HG02852 (cell line): ENCODE results near the gene WFDC1.

Experiments
- ATAC-seq: cut with Tn5 transposase; IDR thresholded peaks from one replicate; pipeline ENCODE4 v1.9.1; 2021; ENCODE audit warnings: mild to moderate bottlenecking, moderate library complexity; ENCODE audit not compliant: unreplicated experiment

Gene WFDC1

GRCh38 chr16:84349862-84350684 is 55.4 kb downstream of the WFDC1 start:
- no peak for ATAC-seq

DNA sequence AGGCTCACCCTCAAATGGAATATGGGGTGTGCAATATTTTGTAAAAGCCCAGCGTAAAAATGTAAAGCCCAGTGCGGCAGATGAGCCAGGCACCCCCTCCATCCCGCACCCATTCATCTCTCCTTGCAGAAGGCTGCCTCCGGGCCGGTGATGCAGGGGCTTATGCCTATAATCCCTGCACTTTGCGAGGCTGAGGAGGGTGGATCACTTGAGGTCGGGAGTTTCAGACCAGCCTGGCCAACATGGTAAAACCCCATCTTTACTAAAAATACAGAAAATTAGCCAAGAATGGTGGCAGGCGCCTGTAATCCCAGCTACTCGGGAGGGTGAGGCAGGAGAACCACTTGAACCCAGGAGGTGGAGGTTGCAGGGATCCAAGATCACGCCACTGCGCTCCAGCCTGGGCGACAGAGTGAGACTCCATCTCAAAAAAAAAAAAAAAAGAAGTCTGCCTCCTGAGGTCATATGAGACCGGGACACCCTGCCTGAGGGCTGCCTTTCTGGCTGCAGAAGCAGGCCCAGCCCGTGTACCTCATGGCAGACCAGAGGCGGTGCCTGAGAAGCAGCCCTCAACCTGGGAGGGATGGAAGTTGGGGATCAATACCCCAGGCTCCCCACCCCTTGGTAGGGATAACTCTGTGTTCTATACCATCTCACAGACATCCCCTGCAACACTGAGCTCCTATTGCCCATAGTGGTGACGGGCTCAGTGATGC is 56.2 kb downstream of the WFDC1 start:
- ATAC-seq = no peak

DNA sequence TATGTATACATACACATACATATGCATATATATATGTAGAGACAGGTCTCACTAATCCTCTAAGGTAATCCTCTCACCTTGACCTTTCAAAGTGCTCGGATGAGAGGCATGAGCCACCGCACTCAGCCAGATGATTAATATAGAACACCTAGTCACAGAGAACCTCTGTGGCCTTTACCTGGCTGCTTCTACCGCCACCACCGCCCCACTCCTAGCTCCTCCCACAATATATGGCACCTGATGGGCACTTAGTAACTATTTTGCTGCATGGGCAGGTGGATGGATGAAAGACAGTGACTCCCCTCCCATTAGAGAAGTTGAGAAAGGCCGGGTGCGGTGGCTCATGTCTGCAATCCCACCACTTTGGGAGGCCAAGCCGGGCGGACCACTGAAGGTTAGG is 57.0 kb downstream of the WFDC1 start:
- no peak for ATAC-seq

- ATAC-seq = no peak
Measured at GRCh38 chr16:84354306-84354705, 59.6 kb downstream of the WFDC1 start.

GRCh38 chr16:84355149-84355548 is 60.5 kb downstream of the WFDC1 start:
- no peak for ATAC-seq

GRCh38 chr16:84356176-84356575 is 61.5 kb downstream of the WFDC1 start:
- ATAC-seq = no peak

DNA sequence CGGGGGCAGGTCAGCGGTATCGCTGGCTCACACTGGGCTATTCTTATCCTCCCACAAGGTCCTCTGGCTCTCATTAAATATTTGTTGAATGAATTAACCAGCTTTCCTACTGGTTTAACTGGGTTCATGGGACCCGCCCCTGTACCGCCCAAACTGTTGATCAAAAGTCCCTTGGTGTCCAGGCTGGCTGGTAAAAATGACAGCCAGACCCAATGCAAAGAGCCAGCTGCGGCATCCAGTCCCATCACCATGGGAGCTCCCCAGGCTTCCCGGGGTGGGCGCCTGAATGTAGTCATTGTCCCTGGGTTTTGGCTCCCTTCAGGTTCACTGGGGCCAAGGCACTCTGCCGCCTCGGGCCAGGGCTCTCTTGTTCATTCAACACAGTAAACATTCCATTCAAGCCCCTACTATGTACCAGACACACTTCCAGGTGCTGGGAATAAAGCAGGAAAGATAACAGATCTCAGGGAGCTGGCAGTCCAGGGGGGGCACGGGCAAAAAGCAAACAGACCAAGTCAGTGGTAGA is 62.0 kb downstream of the WFDC1 start:
- ATAC-seq = no peak

GRCh38 chr16:84357191-84357651 is 62.5 kb downstream of the WFDC1 start:
- ATAC-seq = no peak

DNA sequence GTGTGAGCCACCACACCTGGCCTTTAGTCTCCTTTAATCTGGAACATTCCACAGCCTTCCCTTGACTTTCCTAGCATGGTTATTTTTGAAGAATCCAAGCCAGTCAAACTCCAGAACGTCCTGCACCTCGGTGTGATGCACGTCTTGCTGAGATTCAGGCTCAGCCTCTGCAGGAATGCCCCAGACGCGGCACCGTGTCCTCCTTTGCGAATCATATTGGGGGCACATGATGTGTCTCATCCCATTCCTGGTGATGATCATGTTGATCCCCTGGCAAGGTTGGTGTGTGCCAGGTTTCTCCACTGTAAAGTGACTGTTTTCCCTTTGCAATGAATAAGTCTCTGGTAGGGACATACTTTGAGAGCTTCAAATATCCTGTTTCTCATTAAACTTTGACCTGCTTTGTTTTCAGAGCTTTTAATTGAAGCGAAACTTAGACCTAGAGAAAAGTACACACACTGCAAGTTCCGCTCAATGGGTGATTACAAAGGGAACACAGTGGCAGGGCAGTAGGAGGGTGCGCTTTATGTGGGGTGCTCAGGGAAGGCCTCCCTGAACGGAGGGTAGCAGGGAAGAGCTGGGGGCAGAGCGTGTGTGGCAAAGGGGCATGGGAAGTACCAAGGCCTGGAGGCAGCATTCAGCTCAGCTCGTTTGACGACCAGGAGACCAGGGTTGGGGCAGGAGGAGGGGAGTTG is 64.1 kb downstream of the WFDC1 start:
- ATAC-seq = no peak

GRCh38 chr16:84359326-84359725 is 64.6 kb downstream of the WFDC1 start:
- ATAC-seq = no peak

GRCh38 chr16:84360170-84360569 is 65.5 kb downstream of the WFDC1 start:
- ATAC-seq = no peak

- no peak for ATAC-seq
Measured at GRCh38 chr16:84360748-84361147, 66.1 kb downstream of the WFDC1 start.

- no peak for ATAC-seq
Measured at GRCh38 chr16:84361546-84361945, 66.9 kb downstream of the WFDC1 start.

- no peak for ATAC-seq
Measured at GRCh38 chr16:84362471-84362941, 67.8 kb downstream of the WFDC1 start.

DNA sequence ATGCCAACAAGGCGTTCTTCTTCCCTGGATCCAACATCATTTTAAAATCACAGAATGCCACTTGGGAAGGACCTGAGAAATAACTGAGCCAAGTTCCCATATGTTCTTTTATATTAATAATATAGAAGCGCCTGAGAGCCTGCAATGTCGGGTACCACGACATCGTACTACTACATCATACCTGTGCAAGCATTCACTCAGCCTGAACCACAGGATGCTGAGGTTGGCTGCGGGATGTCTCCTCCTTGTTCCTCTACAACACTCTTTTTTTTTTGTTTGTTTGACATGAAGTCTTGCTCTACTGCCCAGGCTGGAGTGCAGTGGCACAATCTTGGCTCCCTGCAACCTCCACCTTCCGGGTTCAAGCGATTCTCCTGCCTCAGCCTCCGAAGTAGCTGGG is 71.5 kb downstream of the WFDC1 start:
- ATAC-seq = no peak

DNA sequence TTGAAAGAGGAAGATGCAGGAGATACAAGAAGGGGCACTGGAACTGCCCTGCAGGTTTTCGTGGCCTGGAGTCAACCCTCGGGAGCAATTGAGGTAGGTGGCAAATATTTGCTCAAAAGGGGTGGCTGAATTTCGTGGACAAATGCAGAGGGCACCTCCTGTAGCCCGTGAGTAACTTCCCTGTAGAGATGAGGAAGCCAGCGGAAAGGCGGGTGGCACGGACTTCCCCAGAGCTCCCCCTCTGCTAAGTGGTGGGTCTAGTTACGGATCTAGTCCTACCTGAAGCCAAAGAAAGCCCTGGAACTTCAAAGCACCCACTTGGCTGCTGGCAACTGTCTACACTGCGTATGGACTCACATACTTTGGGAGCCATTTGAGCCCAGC is 72.6 kb downstream of the WFDC1 start:
- no peak for ATAC-seq

DNA sequence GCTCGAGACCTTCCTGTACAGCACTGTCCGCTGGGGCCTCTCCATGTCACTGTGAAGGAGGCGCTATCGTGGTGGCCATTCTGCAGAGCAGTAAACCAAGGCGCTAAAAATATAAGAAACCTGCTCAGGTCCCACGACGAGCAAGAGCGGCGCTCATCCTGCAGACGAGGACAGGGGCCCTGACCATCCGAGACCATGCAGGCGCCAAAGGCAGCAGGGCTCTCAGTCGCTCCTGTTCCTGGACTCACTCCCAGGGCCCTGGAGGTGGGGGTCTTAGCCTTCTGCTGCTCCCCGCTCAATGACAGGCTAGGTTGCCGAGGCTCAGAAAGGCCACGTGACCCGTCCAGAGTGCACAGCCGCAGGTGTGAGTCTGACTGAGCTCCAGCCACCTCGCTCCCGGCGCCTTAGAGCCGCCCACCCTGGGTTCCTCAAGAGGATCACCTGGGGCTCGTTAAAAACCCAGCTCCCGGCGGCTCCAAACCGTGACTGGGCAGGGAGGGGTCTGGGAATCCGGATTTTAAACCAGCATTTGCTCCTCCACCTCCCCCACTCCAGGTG is 73.2 kb downstream of the WFDC1 start:
- ATAC-seq = no peak

- ATAC-seq = no peak
Measured at GRCh38 chr16:84368308-84368996, 73.8 kb downstream of the WFDC1 start, which contains the start of gene ATP2C2. Gene ATP2C2, plus strand, starts transcription at chr16:84368538. Its CDS starts 78 bp downstream, at chr16:84368616.

- no peak for ATAC-seq
Measured at GRCh38 chr16:84369105-84369504, 74.4 kb downstream of the WFDC1 start.

- ATAC-seq = no peak
Measured at GRCh38 chr16:84369938-84370627, 75.4 kb downstream of the WFDC1 start.
